H9 (cell line): Measurements from ENCODE around the gene MLLT3. TPM values are rescaled to one million over a fixed set of nuclear protein-coding genes. Genes with fewer than 3 reads are reported as not detected.
A peak's percentile ranks its signal among the peaks of the same experiment; 100 is the strongest.

Experiments used
- DNase-seq: peaks from one replicate; pipeline ENCODE4 v3.0.0-alpha.2; 2017
- H2AFZ ChIP-seq: one replicate; pipeline ENCODE4 v1.6.1; 2013; ENCODE audit warnings: mild to moderate bottlenecking, low read length, control low read depth, moderate library complexity
- H2AK5ac ChIP-seq: 2 replicates; pipeline ENCODE4 v1.6.1; 2013; ENCODE audit warnings: low read length, control low read depth, mixed read lengths; ENCODE audit not compliant: insufficient read length
- H2BK120ac ChIP-seq: one replicate; pipeline ENCODE4 v1.6.1; 2013; ENCODE audit warnings: low read depth, mild to moderate bottlenecking, low read length, control low read depth, inconsistent platforms; ENCODE audit not compliant: poor library complexity, severe bottlenecking
- H2BK12ac ChIP-seq: 2 replicates; pipeline ENCODE4 v1.6.1; 2013; ENCODE audit warnings: low read length, control low read depth, mixed read lengths, low read depth; ENCODE audit not compliant: insufficient read length
- H2BK15ac ChIP-seq: 2 replicates; pipeline ENCODE4 v1.6.1; 2013; ENCODE audit warnings: low read depth, low read length, control low read depth
- H2BK20ac ChIP-seq: one replicate; pipeline ENCODE4 v1.6.1; 2013; ENCODE audit warnings: low read depth, mild to moderate bottlenecking, low read length, control low read depth, inconsistent platforms; ENCODE audit not compliant: poor library complexity, severe bottlenecking
- H2BK5ac ChIP-seq: 2 replicates; pipeline ENCODE4 v1.6.1; 2013; ENCODE audit warnings: low read length, control low read depth, mixed read lengths; ENCODE audit not compliant: insufficient read length
- H3K14ac ChIP-seq: 2 replicates; pipeline ENCODE4 v1.6.1; 2013; ENCODE audit warnings: low read length, control low read depth; ENCODE audit not compliant: insufficient read depth
- H3K18ac ChIP-seq: 2 replicates; pipeline ENCODE4 v1.6.1; 2013; ENCODE audit warnings: low read depth, mild to moderate bottlenecking, mixed read lengths, low read length, control low read depth; ENCODE audit not compliant: insufficient read length
- H3K23ac ChIP-seq: 2 replicates; pipeline ENCODE4 v1.6.1; 2013; ENCODE audit warnings: low read length, control low read depth, mixed read lengths, low read depth; ENCODE audit not compliant: insufficient read length
- H3K23me2 ChIP-seq: 2 replicates; pipeline ENCODE4 v1.6.1; 2013; ENCODE audit warnings: low read depth, mild to moderate bottlenecking, mixed read lengths, low read length, control low read depth; ENCODE audit not compliant: insufficient read length, poor library complexity, severe bottlenecking
- H3K27ac ChIP-seq: 2 replicates; pipeline ENCODE4 v1.5.1; 2013; ENCODE audit warnings: low read length, control low read depth, mixed read lengths, low read depth; ENCODE audit not compliant: insufficient read length
- H3K27me3 ChIP-seq: 2 replicates; pipeline ENCODE4 v1.6.1; 2013; ENCODE audit warnings: low read length, control low read depth, inconsistent platforms; ENCODE audit not compliant: insufficient read depth
- H3K4ac ChIP-seq: 2 replicates; pipeline ENCODE4 v1.6.1; 2013; ENCODE audit warnings: low read depth, mild to moderate bottlenecking, control low read depth, inconsistent platforms, low read length, moderate library complexity
- H3K4me1 ChIP-seq: 2 replicates; pipeline ENCODE4 v1.6.1; 2013; ENCODE audit warnings: low read length, control low read depth, inconsistent platforms; ENCODE audit not compliant: insufficient read depth
- H3K4me2 ChIP-seq: 2 replicates; pipeline ENCODE4 v1.6.1; 2013; ENCODE audit warnings: low read length, control low read depth, mixed read lengths; ENCODE audit not compliant: insufficient read length, insufficient read depth
- H3K56ac ChIP-seq: 2 replicates; pipeline ENCODE4 v1.6.1; 2013; ENCODE audit warnings: low read depth, mild to moderate bottlenecking, mixed read lengths, low read length, control low read depth; ENCODE audit not compliant: insufficient read length
- H3K79me1 ChIP-seq: 2 replicates; pipeline ENCODE4 v1.6.1; 2013; ENCODE audit warnings: low read depth, mild to moderate bottlenecking, moderate library complexity, low read length, control low read depth, inconsistent platforms; ENCODE audit not compliant: insufficient read depth, poor library complexity, severe bottlenecking
- H3K79me2 ChIP-seq: 2 replicates; pipeline ENCODE4 v1.6.1; 2013; ENCODE audit warnings: low read length, control low read depth, inconsistent platforms; ENCODE audit not compliant: insufficient read depth
- H3K9ac ChIP-seq: 2 replicates; pipeline ENCODE4 v1.6.1; 2013; ENCODE audit warnings: low read length, control low read depth, mixed read lengths; ENCODE audit not compliant: insufficient read length; ENCODE audit errors: extremely low read depth
- H3K9me3 ChIP-seq: one replicate; pipeline ENCODE4 v1.6.1; 2013; ENCODE audit warnings: low read depth, low read length, inconsistent platforms; ENCODE audit not compliant: control insufficient read depth
- H3T11ph ChIP-seq: one replicate; pipeline ENCODE4 v1.6.1; 2013; ENCODE audit warnings: mild to moderate bottlenecking, low read length, control low read depth, inconsistent platforms
- H4K20me1 ChIP-seq: one replicate; pipeline ENCODE4 v1.6.1; 2013; ENCODE audit not compliant: control insufficient read depth, insufficient read length, insufficient read depth
- H4K5ac ChIP-seq: 2 replicates; pipeline ENCODE4 v1.6.1; 2013; ENCODE audit warnings: low read depth, mild to moderate bottlenecking, mixed read lengths, low read length, control low read depth; ENCODE audit not compliant: insufficient read length
- H4K8ac ChIP-seq: replicated peaks from 2 replicates; pipeline ENCODE4 v1.6.1; 2013; ENCODE audit warnings: low read length, control low read depth, mixed read lengths, low read depth; ENCODE audit not compliant: insufficient read length
- H4K91ac ChIP-seq: 2 replicates; pipeline ENCODE4 v1.6.1; 2013; ENCODE audit warnings: low read depth, mild to moderate bottlenecking, moderate library complexity, mixed read lengths, low read length, control low read depth; ENCODE audit not compliant: insufficient read length
- H3K27ac Mint-ChIP-seq, 3 experiments: 2 replicates in 2 of 3; 3 replicates in 1 of 3; pipeline ENCODE4 v1.8.0; 2020 to 2021; ENCODE audit warnings: mixed read lengths in 3 of 3, mild to moderate bottlenecking in 1 of 3, moderate library complexity in 1 of 3
- H3K27me3 Mint-ChIP-seq: 2 replicates; pipeline ENCODE4 v1.8.0; 2021; ENCODE audit warnings: low read depth, mild to moderate bottlenecking, moderate library complexity, mixed read lengths
- H3K36me3 Mint-ChIP-seq, 3 experiments: 2 replicates in 2 of 3; 3 replicates in 1 of 3; pipeline ENCODE4 v1.8.0; 2020 to 2021; ENCODE audit warnings: low read depth in 3 of 3, mixed read lengths in 3 of 3; ENCODE audit not compliant: insufficient read depth in 1 of 3
- H3K4me1 Mint-ChIP-seq, 2 experiments: 2 replicates each; pipeline ENCODE4 v1.8.0; 2020; ENCODE audit warnings: mixed read lengths in 2 of 2
- H3K4me3 Mint-ChIP-seq, 2 experiments: 2 replicates in 1 of 2; 3 replicates in 1 of 2; pipeline ENCODE4 v1.8.0; 2020 to 2021; ENCODE audit warnings: mild to moderate bottlenecking in 2 of 2, mixed read lengths in 2 of 2, moderate library complexity in 1 of 2
- H3K9me3 Mint-ChIP-seq, 2 experiments: 2 replicates in 1 of 2; 3 replicates in 1 of 2; pipeline ENCODE4 v1.8.0; 2020; ENCODE audit warnings: mild to moderate bottlenecking in 2 of 2, mixed read lengths in 2 of 2, moderate library complexity in 1 of 2
- WGBS: extraction: QIAGEN DNeasy Blood & Tissue Kit; methylation state at CpG from one replicate; pipeline ENCODE4 v1.1.7; 2013; ENCODE audit warnings: missing lambda C conversion rate, low lambda C conversion rate, mixed read lengths; ENCODE audit not compliant: insufficient read length; ENCODE audit errors: extremely low coverage; 5-methylcytosine and 5-hydroxymethylcytosine counted together
- total RNA-seq: library from RNA; stranded (reverse); gene quantifications from 2 replicates; pipeline ENCODE4 v1.2.1, GENCODE V29; 2021
- TF ChIP-seq, protein P1 (sequence below): fragments of 200-600 bp; sonication (generic); conservative IDR thresholded peaks from 3 replicates; pipeline ENCODE4 v1.8.0; 2021; ENCODE audit warnings: antibody characterized with exemption, mild to moderate bottlenecking

The MLLT3 gene
- total RNA-seq, 1 experiment from 2014 or later, result 3.9 TPM

DNA sequence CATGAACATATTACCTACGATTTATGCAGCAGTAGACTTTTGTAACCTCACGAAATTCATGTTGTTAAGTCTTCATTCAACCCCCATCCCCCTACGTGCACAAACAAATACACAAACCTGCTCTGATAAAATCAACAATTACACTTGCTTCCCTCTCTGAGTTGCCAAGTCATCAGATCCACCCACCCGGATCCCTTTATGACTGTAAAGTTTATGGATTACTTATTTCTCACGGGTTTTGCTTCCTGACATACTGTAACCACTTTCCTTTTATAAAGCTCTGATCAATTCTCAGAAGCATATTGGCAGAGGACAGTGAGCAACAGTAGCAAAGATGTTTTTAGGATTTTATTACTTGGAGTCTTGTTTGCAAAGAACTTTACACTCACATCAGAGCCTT lies 70.5 kb downstream of the MLLT3 start:
- H4K91ac ChIP-seq, result no peak overlapping the region
- TF ChIP-seq, protein P1, sequence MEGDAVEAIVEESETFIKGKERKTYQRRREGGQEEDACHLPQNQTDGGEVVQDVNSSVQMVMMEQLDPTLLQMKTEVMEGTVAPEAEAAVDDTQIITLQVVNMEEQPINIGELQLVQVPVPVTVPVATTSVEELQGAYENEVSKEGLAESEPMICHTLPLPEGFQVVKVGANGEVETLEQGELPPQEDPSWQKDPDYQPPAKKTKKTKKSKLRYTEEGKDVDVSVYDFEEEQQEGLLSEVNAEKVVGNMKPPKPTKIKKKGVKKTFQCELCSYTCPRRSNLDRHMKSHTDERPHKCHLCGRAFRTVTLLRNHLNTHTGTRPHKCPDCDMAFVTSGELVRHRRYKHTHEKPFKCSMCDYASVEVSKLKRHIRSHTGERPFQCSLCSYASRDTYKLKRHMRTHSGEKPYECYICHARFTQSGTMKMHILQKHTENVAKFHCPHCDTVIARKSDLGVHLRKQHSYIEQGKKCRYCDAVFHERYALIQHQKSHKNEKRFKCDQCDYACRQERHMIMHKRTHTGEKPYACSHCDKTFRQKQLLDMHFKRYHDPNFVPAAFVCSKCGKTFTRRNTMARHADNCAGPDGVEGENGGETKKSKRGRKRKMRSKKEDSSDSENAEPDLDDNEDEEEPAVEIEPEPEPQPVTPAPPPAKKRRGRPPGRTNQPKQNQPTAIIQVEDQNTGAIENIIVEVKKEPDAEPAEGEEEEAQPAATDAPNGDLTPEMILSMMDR, result no peak
- no peak overlapping the region for H2AFZ ChIP-seq
- no peaks in the 10 kb centered on the region for H3K79me1 ChIP-seq
- H2AK5ac ChIP-seq, result no peak overlapping the region
- no peak overlapping the region for H2BK15ac ChIP-seq
- H3K4ac ChIP-seq, result no peak overlapping the region
- H2BK12ac ChIP-seq, result no peak overlapping the region
- H3K27me3 Mint-ChIP-seq, result no peaks in the 10 kb centered on the region
- no peaks in the 10 kb centered on the region for H3K79me2 ChIP-seq
- no peak overlapping the region for H3K4me2 ChIP-seq
- H3K23ac ChIP-seq, result no peak overlapping the region
- no peak overlapping the region for H3K18ac ChIP-seq
- no peak overlapping the region for H3K4me3 Mint-ChIP-seq
- H4K20me1 ChIP-seq, result no peaks in the 10 kb centered on the region
- peak overlapping the region in 1 of 3 experiments; percentile 4; a peak in 1 of 7 replicates for H3K27ac Mint-ChIP-seq
- DNase-seq, result no peak
- no peaks in the 10 kb centered on the region for H3K36me3 Mint-ChIP-seq
- H3K56ac ChIP-seq, result no peak overlapping the region
- H2BK5ac ChIP-seq, result no peak overlapping the region
- H3K23me2 ChIP-seq, result no peaks in the 10 kb centered on the region
- H3K4me1 Mint-ChIP-seq, result peaks cover 7 to 22% of the 10 kb centered on the region in 2 experiments
- H3K27me3 ChIP-seq, result no peaks in the 10 kb centered on the region
- WGBS, result no CpG with 5 or more reads among the region's 5 CpGs
- H3K9ac ChIP-seq, result no peak overlapping the region
- no peak overlapping the region for H4K8ac ChIP-seq
- H3K27ac ChIP-seq, result no peak overlapping the region
- H3K9me3 Mint-ChIP-seq, result no peaks in the 10 kb centered on the region
- no peak overlapping the region for H3T11ph ChIP-seq
- no peaks in the 10 kb centered on the region for H3K9me3 ChIP-seq
- no peak overlapping the region for H2BK120ac ChIP-seq
- no peak overlapping the region for H3K14ac ChIP-seq
- H2BK20ac ChIP-seq, result no peak overlapping the region
- no peak overlapping the region for H4K5ac ChIP-seq
- peaks cover 4% of the 10 kb centered on the region; the same call in 1 of the 2 replicates for H3K4me1 ChIP-seq
